ENCODE data around the gene DSG4. TPM values are rescaled to one million over a fixed set of nuclear protein-coding genes. Genes with fewer than 3 reads are reported as not detected.

DSG4 gene
- total RNA-seq, 6 donors from 2014 or later = not detected

DNA sequence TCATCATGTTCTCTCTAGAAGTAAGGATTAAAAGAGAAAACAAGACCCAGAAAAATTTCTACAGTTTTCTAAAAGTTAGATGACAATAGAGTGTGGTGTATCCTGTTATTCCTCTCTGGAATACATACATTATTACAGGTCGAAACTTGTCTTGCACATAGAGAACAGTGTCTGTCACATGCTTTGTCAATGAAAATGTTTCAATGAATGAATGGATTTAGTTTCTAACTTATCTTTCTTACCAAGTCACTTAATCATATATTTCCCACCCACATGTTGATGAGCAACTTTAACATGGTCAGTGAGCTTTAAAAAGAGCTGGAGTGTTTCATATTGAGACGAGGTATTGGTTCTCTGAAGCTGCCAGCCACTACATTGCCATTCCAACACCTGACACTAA is 4.3 kb downstream of the DSG4 start:
- Histone ChIP-seq H3K4me1 (no peaks in the 10 kb centered on the region), H3K27ac (no peak overlapping the region), H3K27me3 (no peaks in the 10 kb centered on the region), H3K4me3 (no peak overlapping the region), H3K36me3 (no peaks in the 10 kb centered on the region), H3K9me3 (no peaks in the 10 kb centered on the region)
- ATAC-seq (ENCODE audit: low FRiP score in 2 of 2) = no peak
- DNase-seq = no peak
- no peak for TF ChIP-seq EP300 (IDR thresholded peaks at IDR 0.05)
- TF ChIP-seq POLR2AphosphoS5 (IDR thresholded peaks at IDR 0.05) = no peak
- TF ChIP-seq POLR2A (IDR thresholded peaks at IDR 0.05) = no peak
- TF ChIP-seq CTCF (IDR thresholded peaks at IDR 0.05) = no peak
- 85 to 88% methylated on average over 2 of the region's 2 CpGs for WGBS, 2 donors

DNA sequence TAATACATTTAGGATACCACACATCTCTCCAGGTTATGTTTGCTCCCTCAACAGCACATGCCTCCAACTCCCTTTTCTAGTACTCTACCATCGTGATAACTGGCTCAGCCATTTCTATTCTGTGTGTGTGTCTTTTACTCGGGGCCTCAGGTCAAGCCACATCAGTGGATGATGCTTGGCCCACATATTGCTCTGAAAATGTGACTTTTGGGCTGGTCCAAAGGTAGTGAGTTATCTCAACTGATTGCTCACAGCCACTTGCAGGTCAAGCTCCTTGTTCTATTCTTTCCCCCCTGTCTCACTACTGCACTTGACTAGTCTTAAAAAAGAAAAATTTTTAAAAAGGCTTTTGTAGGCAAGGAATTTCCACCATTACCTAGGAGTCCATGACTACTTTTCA is 5.5 kb downstream of the DSG4 start:
- H3K4me1 ChIP-seq = no peaks in the 10 kb centered on the region
- no peak for TF ChIP-seq CTCF (IDR thresholded peaks at IDR 0.05)
- no peak for TF ChIP-seq POLR2A (IDR thresholded peaks at IDR 0.05)
- H3K4me3 ChIP-seq = no peak overlapping the region
- WGBS, 2 donors = 78 to 84% methylated on average over 2 of the region's 2 CpGs
- H3K9me3 ChIP-seq = no peaks in the 10 kb centered on the region
- H3K36me3 ChIP-seq = no peaks in the 10 kb centered on the region
- DNase-seq (no peak), ATAC-seq (ENCODE audit: low FRiP score in 2 of 2) (no peak)
- H3K27me3 ChIP-seq = no peaks in the 10 kb centered on the region
- no peak overlapping the region for H3K27ac ChIP-seq

GRCh38 chr18:31386741-31387140 is 10.2 kb downstream of the DSG4 start:
- 81 to 83% methylated on average over 6 of the region's 6 CpGs for WGBS, 2 donors
- TF ChIP-seq CTCF (IDR thresholded peaks at IDR 0.05) = no peak
- no peak for TF ChIP-seq POLR2A (IDR thresholded peaks at IDR 0.05)
- DNase-seq = no peak

GRCh38 chr18:31393286-31393685 is 16.7 kb downstream of the DSG4 start:
- H3K4me1 ChIP-seq = peaks cover 0 to 11% (median 0%) of the 10 kb centered on the region in 4 donors
- ATAC-seq (ENCODE audit: low FRiP score in 2 of 2) (no peak), DNase-seq (no peak)
- no peaks in the 10 kb centered on the region for H3K36me3 ChIP-seq
- no peak overlapping the region for H3K4me3 ChIP-seq
- H3K27ac ChIP-seq = no peak overlapping the region
- TF ChIP-seq POLR2AphosphoS5 (IDR thresholded peaks at IDR 0.05) (no peak), EP300 (IDR thresholded peaks at IDR 0.05) (no peak), POLR2A (IDR thresholded peaks at IDR 0.05) (no peak), CTCF (IDR thresholded peaks at IDR 0.05) (no peak)
- WGBS, 2 donors = 84 to 93% methylated on average over 3 of the region's 3 CpGs
- no peaks in the 10 kb centered on the region for H3K27me3 ChIP-seq
- no peaks in the 10 kb centered on the region for H3K9me3 ChIP-seq

More at GRCh38 chr18:31386741-31387140, 10.2 kb downstream of the DSG4 start:
- Histone ChIP-seq H3K4me3 (no peak overlapping the region), H3K36me3 (no peaks in the 10 kb centered on the region), H3K27me3 (no peaks in the 10 kb centered on the region), H3K9me3 (no peaks in the 10 kb centered on the region), H3K27ac (no peak overlapping the region), H3K4me1 (no peaks in the 10 kb centered on the region)
- no peak for ATAC-seq (ENCODE audit: low FRiP score in 2 of 2)

- Histone ChIP-seq H3K27ac (no peak overlapping the region), H3K27me3 (no peaks in the 10 kb centered on the region), H3K36me3 (no peaks in the 10 kb centered on the region), H3K9me3 (no peaks in the 10 kb centered on the region), H3K4me3 (no peak overlapping the region), H3K4me1 (peaks cover 0 to 11% (median 0%) of the 10 kb centered on the region in 4 donors)
- no peak for DNase-seq
- TF ChIP-seq EP300 (IDR thresholded peaks at IDR 0.05) = no peak
- no peak for ATAC-seq (ENCODE audit: low FRiP score in 2 of 2)
- 54 to 63% methylated on average over 6 of the region's 6 CpGs for WGBS, 2 donors
These were observed 20.4 kb downstream of the DSG4 start for GRCh38 chr18:31396796-31397612.

Data from upper lobe of left lung (tissue), 6 donors.